ENCODE results near the gene WNK1. TPM values are rescaled to one million over a fixed set of nuclear protein-coding genes. Genes with fewer than 3 reads are reported as not detected.

The WNK1 gene
- total and polyA plus RNA-seq, 2 donors (not counting 3 experiments of a cell fraction or from before 2014, with no cell fraction given), result 46.3 to 108 TPM

GRCh38 chr12:865614-866013, 113.2 kb downstream of the WNK1 start:
- BruUV-seq (replicated peaks), result no TSS peak
- POLR2A ChIA-PET, result interaction anchor here (1.0 kb wide), 1 partner anchor 33 kb away, joined by 3 read pairs; no protein-coding TSS in a partner anchor

More at GRCh38 chr12:865614-866013, 113.2 kb downstream of the WNK1 start:
- H3K27ac ChIP-seq (ENCODE audit: insufficient read depth, low read depth, low read length), result no peak overlapping the region
- no peak overlapping the region for H2AFZ ChIP-seq (ENCODE audit: low read depth, low read length)
- no peaks in the 10 kb centered on the region for H3K4me1 ChIP-seq (ENCODE audit: control insufficient read depth, extremely low read depth, insufficient read depth, low read length)
- H3K4me3 ChIP-seq (replicated peaks in 1 of 3; ENCODE audit: insufficient read depth in 1 of 3, low read depth in 1 of 3, low read length in 3 of 3), result no peak overlapping the region
- no peaks in the 10 kb centered on the region for H3K79me2 ChIP-seq (ENCODE audit: control insufficient read depth, insufficient read depth, low read length)
- CTCF ChIA-PET, result interaction anchor here (1.2 to 3.1 kb wide), 2 partner anchors 11 to 227 kb away, joined by 6 to 9 read pairs; no protein-coding TSS in a partner anchor
- FAIRE-seq (no peak), DNase-seq (ENCODE audit: low read depth, low spot score) (no peak)
- no peaks in the 10 kb centered on the region for H4K20me1 ChIP-seq (replicated peaks; ENCODE audit: control insufficient read depth, extremely low read depth, insufficient read depth, low read length)
- dilution Hi-C loops (cut with MboI; ENCODE audit: extremely low pct_ligation_motif_present, low sequenced_read_pairs), result no loop called here
- no peak overlapping the region for H3K4me2 ChIP-seq (ENCODE audit: insufficient read depth, low read length)
- H3K36me3 ChIP-seq (ENCODE audit: control insufficient read depth in 2 of 2, extremely low read depth in 1 of 2, insufficient read depth in 2 of 2, low read length in 2 of 2), result peaks cover 16 to 19% of the 10 kb centered on the region in 2 experiments
- H3K9ac ChIP-seq (replicated peaks; ENCODE audit: extremely low read depth, insufficient read depth, low read length), result no peak overlapping the region
- intact Hi-C loops (cut with micrococcal nuclease), result no loop called here
- H3K27me3 ChIP-seq (ENCODE audit: control insufficient read depth in 2 of 2, insufficient read depth in 2 of 2, low read length in 2 of 2), result no peaks in the 10 kb centered on the region
- H3K9me3 ChIP-seq (replicated peaks; ENCODE audit: control insufficient read depth, insufficient read depth, low read length), result no peaks in the 10 kb centered on the region
- TF ChIP-seq POLR2AphosphoS5 (IDR thresholded peaks at IDR 0.05; ENCODE audit: insufficient read depth, low read depth, low read length) (no peak), CTCF (IDR thresholded peaks at IDR 0.05; ENCODE audit: extremely low read depth in 1 of 2, insufficient read depth in 1 of 2, low read depth in 1 of 2, low read length in 2 of 2) (no peak), EZH2 (IDR thresholded peaks at IDR 0.05; ENCODE audit: borderline replicate concordance, low read depth, low read length, severe bottlenecking) (no peak), GATA2 (IDR thresholded peaks at IDR 0.05; ENCODE audit: insufficient read depth, insufficient read length, low read depth, low read length) (no peak), JUN (IDR thresholded peaks at IDR 0.05; ENCODE audit: borderline replicate concordance, insufficient read depth, insufficient read length, low read depth) (no peak), MYC (IDR thresholded peaks at IDR 0.05; ENCODE audit: low read depth, low read length) (no peak), MAX (IDR thresholded peaks at IDR 0.05; ENCODE audit: insufficient read depth, insufficient read length) (no peak), FOS (IDR thresholded peaks at IDR 0.05; ENCODE audit: borderline replicate concordance, insufficient read depth, low read length) (no peak), POLR2A (IDR thresholded peaks at IDR 0.05; ENCODE audit: low read depth, low read length) (no peak)
- no peaks in the 10 kb centered on the region for H3K9me1 ChIP-seq (replicated peaks; ENCODE audit: control insufficient read depth, extremely low read depth, insufficient read depth, low read length)

Measured in endothelial cell of umbilical vein (primary cell).